Mammary epithelial cell (primary cell): ENCODE data around the gene HLA-B.

ENCODE experiments used
- EZH2 ChIP-seq: IDR thresholded peaks from 2 replicates; pipeline ENCODE4 v1.6.1; 2012; ENCODE audit warnings: low read length, inconsistent platforms, borderline replicate concordance
- TF ChIP-seq, protein P1 (sequence below), 2 donors: IDR thresholded peaks in 1 of 2; conservative IDR thresholded peaks in 1 of 2; 2 replicates each; pipeline ENCODE4 v1.5.1; 2011 to 2012; ENCODE audit warnings: inconsistent platforms in 2 of 2, low read length in 2 of 2, mild to moderate bottlenecking in 2 of 2, control low read depth in 1 of 2, low read depth in 1 of 2; ENCODE audit not compliant: insufficient read depth in 1 of 2; ENCODE audit errors: extremely low read depth in 1 of 2

DNA sequence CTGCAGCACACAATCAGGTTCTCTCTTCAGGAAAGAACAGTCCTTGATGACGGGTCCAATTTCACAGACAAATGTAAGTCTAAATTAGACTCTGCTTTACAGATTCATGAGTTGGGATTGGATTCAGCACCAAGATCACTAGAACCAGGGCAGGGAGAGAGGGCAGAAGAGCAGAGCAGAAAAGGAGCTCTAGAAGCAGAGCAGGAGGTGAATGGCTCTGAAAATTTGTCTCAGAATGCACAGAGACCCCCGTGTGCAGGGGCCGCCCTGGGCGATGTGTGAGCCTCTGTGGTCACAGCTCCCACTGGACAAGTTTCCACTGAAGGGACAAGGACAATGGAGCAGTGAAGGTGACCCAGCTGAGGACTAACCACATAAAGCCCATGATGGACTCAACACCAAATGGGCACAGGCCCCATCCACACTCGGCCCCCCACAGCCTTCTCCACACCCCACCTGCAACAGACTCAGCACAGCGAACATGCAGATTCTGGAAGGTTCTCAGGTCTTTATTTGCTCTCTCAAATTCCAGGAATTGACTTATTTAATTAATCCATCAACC, 3.5 kb downstream of the HLA-B start:
- TF ChIP-seq, protein P1, sequence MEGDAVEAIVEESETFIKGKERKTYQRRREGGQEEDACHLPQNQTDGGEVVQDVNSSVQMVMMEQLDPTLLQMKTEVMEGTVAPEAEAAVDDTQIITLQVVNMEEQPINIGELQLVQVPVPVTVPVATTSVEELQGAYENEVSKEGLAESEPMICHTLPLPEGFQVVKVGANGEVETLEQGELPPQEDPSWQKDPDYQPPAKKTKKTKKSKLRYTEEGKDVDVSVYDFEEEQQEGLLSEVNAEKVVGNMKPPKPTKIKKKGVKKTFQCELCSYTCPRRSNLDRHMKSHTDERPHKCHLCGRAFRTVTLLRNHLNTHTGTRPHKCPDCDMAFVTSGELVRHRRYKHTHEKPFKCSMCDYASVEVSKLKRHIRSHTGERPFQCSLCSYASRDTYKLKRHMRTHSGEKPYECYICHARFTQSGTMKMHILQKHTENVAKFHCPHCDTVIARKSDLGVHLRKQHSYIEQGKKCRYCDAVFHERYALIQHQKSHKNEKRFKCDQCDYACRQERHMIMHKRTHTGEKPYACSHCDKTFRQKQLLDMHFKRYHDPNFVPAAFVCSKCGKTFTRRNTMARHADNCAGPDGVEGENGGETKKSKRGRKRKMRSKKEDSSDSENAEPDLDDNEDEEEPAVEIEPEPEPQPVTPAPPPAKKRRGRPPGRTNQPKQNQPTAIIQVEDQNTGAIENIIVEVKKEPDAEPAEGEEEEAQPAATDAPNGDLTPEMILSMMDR (conservative IDR thresholded peaks at IDR 0.05 in 1 of 2, IDR thresholded peaks at IDR 0.05 in 1 of 2; ENCODE audit: extremely low read depth in 1 of 2, insufficient read depth in 1 of 2, low read depth in 1 of 2, low read length in 2 of 2) = no peak
- no peak for TF ChIP-seq EZH2
